SU-DHL-6 (cell line): ENCODE results near the gene RAB3C.

Experiments
- H2AFZ ChIP-seq: fragments of 200-600 bp; sonication (generic); 2 replicates; pipeline ENCODE4 v1.6.1; 2014; ENCODE audit warnings: low read depth, mild to moderate bottlenecking, moderate library complexity, mixed read lengths, antibody characterized with exemption, low read length; ENCODE audit not compliant: severe bottlenecking
- H3F3A ChIP-seq: fragments of 200-600 bp; shearing (Covaris generic); 2 replicates; pipeline ENCODE4 v1.6.0; 2016; ENCODE audit warnings: antibody characterized with exemption, mild to moderate bottlenecking; ENCODE audit not compliant: insufficient read depth
- H3K27ac ChIP-seq: fragments of 200-600 bp; sonication (generic); 2 replicates; pipeline ENCODE4 v1.5.1; 2016; ENCODE audit warnings: low read depth, mild to moderate bottlenecking, low read length, moderate library complexity, mixed read lengths
- H3K27me3 ChIP-seq: fragments of 200-600 bp; sonication (generic), shearing (Covaris generic); 2 replicates; pipeline ENCODE4 v1.6.0; 2014; ENCODE audit warnings: mild to moderate bottlenecking, low read length
- H3K36me3 ChIP-seq: fragments of 200-600 bp; sonication (generic); 2 replicates; pipeline ENCODE4 v1.6.1; 2014; ENCODE audit warnings: mild to moderate bottlenecking, low read length, mixed read lengths
- H3K4me2 ChIP-seq: fragments of 300-600, 200-600 bp; shearing (Covaris generic), sonication (generic); 2 replicates; pipeline ENCODE4 v1.6.0; 2014; ENCODE audit warnings: low read length, low read depth, mild to moderate bottlenecking; ENCODE audit not compliant: poor library complexity, severe bottlenecking
- H3K4me3 ChIP-seq: fragments of 200-600 bp; sonication (generic); 2 replicates; pipeline ENCODE4 v1.5.1; 2014; ENCODE audit warnings: antibody characterized with exemption, low read length, mild to moderate bottlenecking, mixed read lengths; ENCODE audit not compliant: insufficient read depth, poor library complexity, severe bottlenecking
- H3K79me2 ChIP-seq: fragments of 200-600 bp; sonication (generic); 2 replicates; pipeline ENCODE4 v1.6.1; 2014; ENCODE audit warnings: mild to moderate bottlenecking, low read length, moderate library complexity; ENCODE audit not compliant: insufficient read depth
- H3K9ac ChIP-seq: fragments of 200-600 bp; sonication (generic); 2 replicates; pipeline ENCODE4 v1.7.0; 2014; ENCODE audit warnings: mild to moderate bottlenecking, low read length
- H3K9me2 ChIP-seq: fragments of 200-600 bp; sonication (generic); replicated peaks from 2 replicates; pipeline ENCODE4 v1.6.1; 2014; ENCODE audit warnings: low read length; ENCODE audit not compliant: insufficient read depth
- H3K9me3 ChIP-seq: fragments of 200-600 bp; sonication (generic); 2 replicates; pipeline ENCODE4 v1.6.1; 2014; ENCODE audit warnings: low read length, mixed read lengths; ENCODE audit not compliant: insufficient read depth
- H4K20me1 ChIP-seq: fragments of 200-600 bp; sonication (generic); 2 replicates; pipeline ENCODE4 v1.6.1; 2014; ENCODE audit warnings: low read depth, mild to moderate bottlenecking, antibody characterized with exemption, low read length, moderate library complexity, mixed read lengths
- EZH2phosphoT487 ChIP-seq: fragments of 200-600 bp; sonication (generic), shearing (Covaris generic); conservative IDR thresholded peaks from 2 replicates; pipeline ENCODE4 v1.6.1; 2018; ENCODE audit warnings: mild to moderate bottlenecking, antibody characterized with exemption, low read length, moderate library complexity, mixed read lengths
- TF ChIP-seq, protein P1 (sequence below): fragments of 200-600 bp; sonication (generic); IDR thresholded peaks from one replicate; pipeline ENCODE4 v1.5.1; 2017; ENCODE audit warnings: antibody characterized with exemption, mild to moderate bottlenecking, low read length, moderate library complexity; ENCODE audit not compliant: insufficient read depth, poor library complexity, severe bottlenecking

The RAB3C gene

DNA sequence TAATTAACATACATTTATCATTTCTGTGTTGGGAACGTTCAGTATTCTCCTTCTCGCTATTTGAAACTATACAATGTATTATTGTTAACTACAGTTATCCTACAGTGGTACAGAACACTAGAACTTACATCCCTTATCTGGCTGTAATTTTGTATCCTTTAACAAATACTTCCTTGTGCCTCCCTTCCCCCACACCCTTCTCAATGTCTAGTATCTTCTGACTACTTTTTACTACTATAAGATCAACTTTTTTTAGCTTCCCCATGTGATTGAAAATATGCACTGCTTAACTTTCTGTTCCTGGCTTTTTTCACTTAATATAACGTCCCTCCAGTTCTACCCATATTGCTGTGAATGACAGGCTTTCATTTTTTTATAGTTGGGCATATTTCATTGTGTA lies 253.5 kb downstream of the RAB3C start:
- no peaks in the 10 kb centered on the region for H3K79me2 ChIP-seq

DNA sequence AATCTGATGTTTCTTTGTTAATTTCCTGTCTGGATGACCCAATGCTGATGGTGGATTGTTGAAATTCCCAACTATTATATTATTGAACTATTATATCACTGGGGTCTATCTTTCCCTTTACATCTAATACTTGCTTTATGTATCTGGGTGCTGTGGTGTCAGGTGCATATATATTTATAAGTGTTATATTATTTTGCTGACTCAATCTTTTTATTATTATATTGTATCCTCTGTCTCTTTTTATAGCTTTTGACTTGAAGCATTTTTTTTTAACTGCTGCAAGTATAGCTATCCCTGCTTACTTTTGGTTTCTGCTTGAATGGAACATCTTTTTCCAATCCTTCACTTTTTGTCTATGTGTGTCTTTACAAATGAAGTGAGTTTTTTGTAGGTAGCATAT lies 255.9 kb downstream of the RAB3C start:
- Histone ChIP-seq H3K4me2 (no peak overlapping the region), H3K4me3 (no peak overlapping the region), H4K20me1 (no peaks in the 10 kb centered on the region), H3K9me2 (no peaks in the 10 kb centered on the region), H3K9me3 (no peaks in the 10 kb centered on the region), H3F3A (no peaks in the 10 kb centered on the region), H3K27ac (no peak overlapping the region), H3K27me3 (no peaks in the 10 kb centered on the region), H3K36me3 (no peaks in the 10 kb centered on the region), H2AFZ (no peak overlapping the region), H3K9ac (no peak overlapping the region), H3K79me2 (no peaks in the 10 kb centered on the region)
- TF ChIP-seq EZH2phosphoT487: no peak
- TF ChIP-seq, protein P1, sequence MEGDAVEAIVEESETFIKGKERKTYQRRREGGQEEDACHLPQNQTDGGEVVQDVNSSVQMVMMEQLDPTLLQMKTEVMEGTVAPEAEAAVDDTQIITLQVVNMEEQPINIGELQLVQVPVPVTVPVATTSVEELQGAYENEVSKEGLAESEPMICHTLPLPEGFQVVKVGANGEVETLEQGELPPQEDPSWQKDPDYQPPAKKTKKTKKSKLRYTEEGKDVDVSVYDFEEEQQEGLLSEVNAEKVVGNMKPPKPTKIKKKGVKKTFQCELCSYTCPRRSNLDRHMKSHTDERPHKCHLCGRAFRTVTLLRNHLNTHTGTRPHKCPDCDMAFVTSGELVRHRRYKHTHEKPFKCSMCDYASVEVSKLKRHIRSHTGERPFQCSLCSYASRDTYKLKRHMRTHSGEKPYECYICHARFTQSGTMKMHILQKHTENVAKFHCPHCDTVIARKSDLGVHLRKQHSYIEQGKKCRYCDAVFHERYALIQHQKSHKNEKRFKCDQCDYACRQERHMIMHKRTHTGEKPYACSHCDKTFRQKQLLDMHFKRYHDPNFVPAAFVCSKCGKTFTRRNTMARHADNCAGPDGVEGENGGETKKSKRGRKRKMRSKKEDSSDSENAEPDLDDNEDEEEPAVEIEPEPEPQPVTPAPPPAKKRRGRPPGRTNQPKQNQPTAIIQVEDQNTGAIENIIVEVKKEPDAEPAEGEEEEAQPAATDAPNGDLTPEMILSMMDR: no peak

More for the DNA sequence above, 253.5 kb downstream of the RAB3C start:
- H3K9ac ChIP-seq: no peak overlapping the region
- H3K9me3 ChIP-seq: no peaks in the 10 kb centered on the region
- H3K27ac ChIP-seq: no peak overlapping the region
- H2AFZ ChIP-seq: no peak overlapping the region
- no peaks in the 10 kb centered on the region for H3F3A ChIP-seq
- H3K36me3 ChIP-seq: no peaks in the 10 kb centered on the region
- TF ChIP-seq, protein P1: no peak
- TF ChIP-seq EZH2phosphoT487: no peak
- H3K27me3 ChIP-seq: no peaks in the 10 kb centered on the region
- no peak overlapping the region for H3K4me2 ChIP-seq
- no peaks in the 10 kb centered on the region for H4K20me1 ChIP-seq
- no peaks in the 10 kb centered on the region for H3K9me2 ChIP-seq
- H3K4me3 ChIP-seq: no peak overlapping the region

DNA sequence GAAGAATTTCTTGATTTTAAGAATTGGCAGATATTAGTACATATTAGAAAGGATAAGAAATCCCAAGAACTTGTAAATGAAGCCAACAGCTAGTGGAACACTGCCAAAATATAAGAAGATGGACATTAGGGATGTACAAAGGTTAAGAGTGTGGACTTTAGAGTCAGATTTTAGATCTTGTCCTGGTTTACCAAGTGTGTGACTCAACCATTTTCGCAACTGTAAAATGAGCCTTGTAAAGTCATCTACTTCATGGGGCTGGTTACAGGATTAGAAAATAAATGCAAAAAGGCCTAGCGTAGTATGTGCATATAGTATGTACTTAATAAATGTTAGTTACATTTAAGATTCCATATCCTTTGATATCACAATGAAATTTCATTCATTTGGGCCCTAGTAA lies 260.0 kb downstream of the RAB3C start:
- H3K9ac ChIP-seq: no peak overlapping the region
- no peaks in the 10 kb centered on the region for H3K27me3 ChIP-seq
- H3K9me3 ChIP-seq: no peaks in the 10 kb centered on the region
- TF ChIP-seq EZH2phosphoT487: no peak
- TF ChIP-seq, protein P1: no peak
- no peaks in the 10 kb centered on the region for H3K9me2 ChIP-seq
- no peak overlapping the region for H3K4me2 ChIP-seq
- H3K4me3 ChIP-seq: no peak overlapping the region
- H4K20me1 ChIP-seq: no peaks in the 10 kb centered on the region
- no peaks in the 10 kb centered on the region for H3K36me3 ChIP-seq
- no peaks in the 10 kb centered on the region for H3F3A ChIP-seq
- no peak overlapping the region for H3K27ac ChIP-seq
- H2AFZ ChIP-seq: no peak overlapping the region
- no peaks in the 10 kb centered on the region for H3K79me2 ChIP-seq
